Mucosa of rectum (tissue), 2 donors: ENCODE results near the gene COLEC12.

Experiments used
- H3K27ac ChIP-seq, 2 donors: one replicate each; pipeline ENCODE4 v1.7.0; 2013; ENCODE audit warnings: inconsistent platforms in 2 of 2, low read depth in 2 of 2, low read length in 2 of 2
- H3K27me3 ChIP-seq, 2 donors: one replicate each; pipeline ENCODE4 v1.7.0; 2013; ENCODE audit warnings: low read length in 2 of 2; ENCODE audit not compliant: control insufficient read depth in 2 of 2, insufficient read depth in 2 of 2
- H3K36me3 ChIP-seq, 2 donors: one replicate each; pipeline ENCODE4 v1.7.0; 2013; ENCODE audit warnings: low read length in 2 of 2; ENCODE audit not compliant: control insufficient read depth in 2 of 2, insufficient read depth in 2 of 2
- H3K4me1 ChIP-seq, 2 donors: one replicate each; pipeline ENCODE4 v1.7.0; 2013; ENCODE audit warnings: low read length in 2 of 2, mild to moderate bottlenecking in 1 of 2; ENCODE audit not compliant: control insufficient read depth in 2 of 2, insufficient read depth in 2 of 2
- H3K4me3 ChIP-seq, 2 donors: one replicate each; pipeline ENCODE4 v1.7.0; 2013; ENCODE audit warnings: low read length in 2 of 2
- H3K9ac ChIP-seq, 2 donors: one replicate each; pipeline ENCODE4 v1.7.0; 2013; ENCODE audit warnings: low read length in 2 of 2, low read depth in 1 of 2, mild to moderate bottlenecking in 1 of 2
- H3K9me3 ChIP-seq, 2 donors: one replicate each; pipeline ENCODE4 v1.7.0; 2013; ENCODE audit warnings: low read length in 2 of 2; ENCODE audit not compliant: control insufficient read depth in 2 of 2
- donor health status: healthy.
- donor health status: Normal muscosa, but diverticular disease.

Gene COLEC12

GRCh38 chr18:446941-447560 lies 53.5 kb downstream of the COLEC12 start:
- Histone ChIP-seq H3K36me3 (no peaks in the 10 kb centered on the region), H3K9me3 (no peaks in the 10 kb centered on the region), H3K27ac (no peak overlapping the region), H3K27me3 (no peaks in the 10 kb centered on the region), H3K4me1 (no peaks in the 10 kb centered on the region), H3K9ac (no peak overlapping the region), H3K4me3 (no peak overlapping the region)

- Histone ChIP-seq H3K36me3 (no peaks in the 10 kb centered on the region), H3K27ac (no peak overlapping the region), H3K9me3 (no peaks in the 10 kb centered on the region), H3K4me1 (no peaks in the 10 kb centered on the region), H3K27me3 (no peaks in the 10 kb centered on the region), H3K4me3 (no peak overlapping the region), H3K9ac (no peak overlapping the region)
Measured at GRCh38 chr18:445055-445454, 55.4 kb downstream of the COLEC12 start.

- H3K4me1 ChIP-seq, result no peaks in the 10 kb centered on the region
- no peak overlapping the region for H3K27ac ChIP-seq
- no peak overlapping the region for H3K9ac ChIP-seq
- no peak overlapping the region for H3K4me3 ChIP-seq
- H3K27me3 ChIP-seq, result no peaks in the 10 kb centered on the region
- no peaks in the 10 kb centered on the region for H3K9me3 ChIP-seq
- no peaks in the 10 kb centered on the region for H3K36me3 ChIP-seq
Measured at GRCh38 chr18:438571-438970, 61.9 kb downstream of the COLEC12 start.

GRCh38 chr18:435940-436339 lies 64.6 kb downstream of the COLEC12 start:
- no peaks in the 10 kb centered on the region for H3K9me3 ChIP-seq
- H3K27me3 ChIP-seq, result no peaks in the 10 kb centered on the region
- no peak overlapping the region for H3K27ac ChIP-seq
- no peaks in the 10 kb centered on the region for H3K4me1 ChIP-seq
- H3K4me3 ChIP-seq, result no peak overlapping the region
- no peaks in the 10 kb centered on the region for H3K36me3 ChIP-seq
- no peak overlapping the region for H3K9ac ChIP-seq

- H3K9me3 ChIP-seq, result no peaks in the 10 kb centered on the region
- H3K27ac ChIP-seq, result no peak overlapping the region
Measured at GRCh38 chr18:434410-434809, 66.1 kb downstream of the COLEC12 start.

DNA sequence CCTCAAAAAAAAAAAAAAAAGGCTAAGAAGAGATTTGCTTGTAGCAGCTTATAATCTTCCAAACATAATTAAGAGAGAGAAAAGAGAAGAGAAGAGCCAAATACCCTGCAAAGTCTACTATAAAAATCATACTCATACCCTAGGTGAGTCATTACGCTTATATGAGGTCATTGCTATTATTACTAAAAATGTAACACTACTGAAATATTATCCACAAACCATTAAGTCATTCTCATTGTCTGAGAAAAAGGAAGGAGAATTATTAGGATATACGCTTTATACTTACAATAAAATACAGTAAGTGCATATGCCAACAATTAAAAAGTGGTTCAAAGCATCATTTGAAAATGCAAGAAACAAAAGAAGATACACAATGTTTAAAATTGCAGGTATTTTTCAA lies 66.5 kb downstream of the COLEC12 start:
- no peaks in the 10 kb centered on the region for H3K36me3 ChIP-seq
- no peak overlapping the region for H3K4me3 ChIP-seq
- H3K4me1 ChIP-seq, result no peaks in the 10 kb centered on the region
- no peaks in the 10 kb centered on the region for H3K9me3 ChIP-seq
- no peaks in the 10 kb centered on the region for H3K27me3 ChIP-seq
- no peak overlapping the region for H3K27ac ChIP-seq
- H3K9ac ChIP-seq, result no peak overlapping the region

More at GRCh38 chr18:434410-434809, 66.1 kb downstream of the COLEC12 start:
- no peak overlapping the region for H3K4me3 ChIP-seq
- no peak overlapping the region for H3K9ac ChIP-seq
- no peaks in the 10 kb centered on the region for H3K4me1 ChIP-seq
- H3K27me3 ChIP-seq, result no peaks in the 10 kb centered on the region
- H3K36me3 ChIP-seq, result no peaks in the 10 kb centered on the region

DNA sequence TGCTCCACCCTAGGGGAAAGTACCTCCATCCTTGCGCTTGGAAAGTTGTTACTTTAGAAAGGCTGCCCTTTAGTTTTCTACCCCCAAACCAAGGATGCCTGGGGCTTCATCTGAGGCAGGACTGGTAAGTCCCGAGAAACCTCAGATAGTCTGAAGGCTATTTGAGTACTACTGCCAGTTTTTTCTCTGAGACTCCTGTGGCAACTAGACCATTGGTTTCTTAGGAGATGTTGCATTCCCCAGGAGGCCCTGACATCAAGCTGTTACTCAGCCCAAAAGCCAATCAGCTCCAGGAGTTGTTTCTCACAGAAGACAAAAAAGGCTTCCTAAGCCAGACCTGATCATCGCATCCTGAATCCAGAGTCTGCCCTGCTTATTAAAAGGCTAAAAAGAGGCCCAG lies 67.2 kb downstream of the COLEC12 start:
- H3K36me3 ChIP-seq, result no peaks in the 10 kb centered on the region
- no peaks in the 10 kb centered on the region for H3K9me3 ChIP-seq
- no peaks in the 10 kb centered on the region for H3K27me3 ChIP-seq
- H3K4me1 ChIP-seq, result no peaks in the 10 kb centered on the region
- no peak overlapping the region for H3K27ac ChIP-seq
- H3K9ac ChIP-seq, result no peak overlapping the region
- no peak overlapping the region for H3K4me3 ChIP-seq

- no peak overlapping the region for H3K4me3 ChIP-seq
- H3K9ac ChIP-seq, result no peak overlapping the region
Measured at GRCh38 chr18:432791-433190, 67.7 kb downstream of the COLEC12 start.

GRCh38 chr18:429030-429429 lies 71.5 kb downstream of the COLEC12 start:
- no peak overlapping the region for H3K27ac ChIP-seq
- H3K36me3 ChIP-seq, result no peaks in the 10 kb centered on the region
- no peaks in the 10 kb centered on the region for H3K4me1 ChIP-seq
- no peaks in the 10 kb centered on the region for H3K27me3 ChIP-seq
- no peak overlapping the region for H3K4me3 ChIP-seq
- no peaks in the 10 kb centered on the region for H3K9me3 ChIP-seq
- no peak overlapping the region for H3K9ac ChIP-seq

More at GRCh38 chr18:432791-433190, 67.7 kb downstream of the COLEC12 start:
- Histone ChIP-seq H3K27ac (no peak overlapping the region), H3K36me3 (no peaks in the 10 kb centered on the region), H3K9me3 (no peaks in the 10 kb centered on the region), H3K4me1 (no peaks in the 10 kb centered on the region), H3K27me3 (no peaks in the 10 kb centered on the region)

DNA sequence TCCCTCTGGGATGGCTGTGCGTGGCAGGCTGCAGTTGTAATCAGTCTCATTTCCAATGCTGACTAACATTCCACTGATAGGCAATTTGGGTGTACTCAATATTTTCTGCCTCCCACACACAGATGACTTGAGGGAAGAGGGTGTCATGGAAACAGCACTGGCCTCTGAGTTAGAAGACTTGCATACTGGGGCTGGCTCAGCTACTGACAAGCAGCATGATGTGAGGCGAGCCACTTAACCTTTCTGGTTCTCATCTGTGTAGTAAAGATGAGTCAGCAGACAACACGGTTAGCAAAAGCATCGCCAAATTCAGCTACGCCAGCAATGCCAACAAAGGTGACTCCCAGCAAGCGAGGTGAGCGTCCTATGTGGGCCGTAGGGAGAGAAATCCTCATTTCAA lies 73.5 kb downstream of the COLEC12 start:
- H3K9me3 ChIP-seq, result no peaks in the 10 kb centered on the region
- H3K36me3 ChIP-seq, result no peaks in the 10 kb centered on the region
- H3K27me3 ChIP-seq, result no peaks in the 10 kb centered on the region
- no peak overlapping the region for H3K9ac ChIP-seq
- H3K4me1 ChIP-seq, result no peaks in the 10 kb centered on the region
- H3K4me3 ChIP-seq, result no peak overlapping the region
- no peak overlapping the region for H3K27ac ChIP-seq
